Measurements from ENCODE around the gene NAIF1.
"Not testable (repeated sequence)": the region's sequence is repeated elsewhere in the genome, so short reads cannot be mapped to it uniquely, and the experiment has no call there.

NAIF1 gene, protein sequence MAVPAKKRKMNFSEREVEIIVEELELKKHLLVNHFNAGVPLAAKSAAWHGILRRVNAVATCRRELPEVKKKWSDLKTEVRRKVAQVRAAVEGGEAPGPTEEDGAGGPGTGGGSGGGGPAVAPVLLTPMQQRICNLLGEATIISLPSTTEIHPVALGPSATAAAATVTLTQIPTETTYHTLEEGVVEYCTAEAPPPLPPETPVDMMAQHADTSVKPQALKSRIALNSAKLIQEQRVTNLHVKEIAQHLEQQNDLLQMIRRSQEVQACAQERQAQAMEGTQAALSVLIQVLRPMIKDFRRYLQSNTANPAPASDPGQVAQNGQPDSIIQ

DNA sequence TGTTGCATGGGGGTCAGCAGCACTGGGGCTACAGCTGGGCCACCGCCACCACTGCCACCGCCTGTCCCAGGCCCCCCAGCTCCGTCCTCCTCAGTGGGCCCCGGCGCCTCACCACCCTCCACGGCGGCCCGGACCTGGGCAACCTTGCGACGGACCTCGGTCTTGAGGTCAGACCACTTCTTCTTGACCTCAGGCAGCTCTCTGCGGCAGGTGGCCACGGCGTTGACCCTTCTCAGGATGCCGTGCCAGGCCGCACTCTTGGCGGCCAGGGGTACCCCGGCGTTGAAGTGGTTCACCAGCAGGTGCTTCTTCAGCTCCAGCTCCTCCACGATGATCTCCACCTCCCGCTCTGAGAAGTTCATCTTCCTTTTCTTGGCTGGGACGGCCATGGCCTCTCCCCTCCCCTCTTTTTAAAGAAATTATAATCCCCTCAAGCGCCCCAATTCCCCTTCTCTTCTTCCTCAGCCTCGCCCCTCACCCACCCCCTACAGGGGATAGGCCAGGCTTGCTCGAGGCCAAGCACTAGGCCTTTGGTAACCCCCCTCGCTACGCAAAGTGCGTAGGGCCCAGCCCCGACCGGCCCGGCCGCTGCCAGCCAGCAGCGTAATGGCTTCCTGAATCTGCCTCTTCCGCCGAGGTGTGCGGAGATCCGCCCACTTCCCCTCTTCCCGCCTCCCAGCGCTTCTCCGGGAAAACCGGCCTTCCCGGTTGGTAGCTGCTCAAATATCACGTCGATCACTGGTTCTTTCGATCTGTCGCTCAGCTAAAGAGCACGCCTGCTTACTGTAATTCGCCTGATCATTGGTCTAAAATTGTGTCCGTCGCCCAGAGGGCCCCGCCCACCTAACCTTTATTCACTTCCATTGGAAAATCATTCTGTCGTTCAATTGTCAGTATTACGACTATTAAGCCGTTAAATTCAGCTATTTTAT, at the start of gene NAIF1:
TSS of gene NAIF1 (minus strand) at position 608 of the 932 bp plus-strand sequence. CDS start at position 389, 219 bp downstream.
- peak; percentile 98 to 99 for DNase-seq

DNA sequence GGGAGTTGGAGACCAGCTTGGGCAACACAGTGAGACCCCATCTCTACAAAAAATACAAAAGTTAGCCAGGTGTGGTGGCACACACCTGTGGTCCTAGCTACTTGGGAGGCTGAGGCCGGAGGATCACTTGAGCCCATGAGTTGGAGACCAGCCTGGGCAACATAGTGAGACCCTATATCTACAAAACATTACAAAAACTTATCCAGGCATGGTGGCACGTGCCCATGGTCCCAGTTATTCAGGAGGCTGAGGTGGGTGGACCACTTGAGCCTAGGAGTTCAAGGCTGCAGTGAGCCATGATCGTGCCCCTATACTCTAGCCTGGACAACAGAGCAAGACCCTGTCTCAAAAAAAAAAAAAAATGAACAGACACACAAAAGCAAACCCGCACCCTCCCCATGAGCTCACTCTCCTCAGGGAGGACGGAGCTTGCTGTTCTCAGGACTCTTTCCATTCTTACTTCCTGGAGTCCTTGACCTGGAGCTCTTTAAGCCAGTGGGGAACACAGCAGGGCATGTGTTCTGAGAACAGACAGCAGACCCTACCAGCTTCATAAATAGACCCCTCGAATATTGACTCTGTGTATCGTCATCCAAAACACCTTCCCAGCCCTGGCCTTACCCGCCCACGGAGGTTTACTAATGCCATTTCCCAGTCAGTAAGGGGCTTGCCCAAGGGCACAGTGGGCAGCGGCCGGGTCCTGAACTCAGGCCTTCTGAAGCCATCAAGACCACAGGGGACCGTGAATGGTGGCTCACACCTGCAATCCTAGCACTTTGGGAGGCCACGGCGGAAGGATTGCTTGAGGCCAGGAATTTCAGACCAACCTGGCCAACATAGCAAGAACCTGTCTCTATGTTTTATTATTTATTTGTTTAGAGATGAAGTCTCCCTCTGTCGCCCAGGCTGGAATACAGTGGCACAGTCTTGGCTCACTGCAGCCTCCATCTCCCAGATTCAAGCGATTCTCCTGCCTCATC, 49.3 kb upstream of the NAIF1 start:
- no peak for DNase-seq

DNA sequence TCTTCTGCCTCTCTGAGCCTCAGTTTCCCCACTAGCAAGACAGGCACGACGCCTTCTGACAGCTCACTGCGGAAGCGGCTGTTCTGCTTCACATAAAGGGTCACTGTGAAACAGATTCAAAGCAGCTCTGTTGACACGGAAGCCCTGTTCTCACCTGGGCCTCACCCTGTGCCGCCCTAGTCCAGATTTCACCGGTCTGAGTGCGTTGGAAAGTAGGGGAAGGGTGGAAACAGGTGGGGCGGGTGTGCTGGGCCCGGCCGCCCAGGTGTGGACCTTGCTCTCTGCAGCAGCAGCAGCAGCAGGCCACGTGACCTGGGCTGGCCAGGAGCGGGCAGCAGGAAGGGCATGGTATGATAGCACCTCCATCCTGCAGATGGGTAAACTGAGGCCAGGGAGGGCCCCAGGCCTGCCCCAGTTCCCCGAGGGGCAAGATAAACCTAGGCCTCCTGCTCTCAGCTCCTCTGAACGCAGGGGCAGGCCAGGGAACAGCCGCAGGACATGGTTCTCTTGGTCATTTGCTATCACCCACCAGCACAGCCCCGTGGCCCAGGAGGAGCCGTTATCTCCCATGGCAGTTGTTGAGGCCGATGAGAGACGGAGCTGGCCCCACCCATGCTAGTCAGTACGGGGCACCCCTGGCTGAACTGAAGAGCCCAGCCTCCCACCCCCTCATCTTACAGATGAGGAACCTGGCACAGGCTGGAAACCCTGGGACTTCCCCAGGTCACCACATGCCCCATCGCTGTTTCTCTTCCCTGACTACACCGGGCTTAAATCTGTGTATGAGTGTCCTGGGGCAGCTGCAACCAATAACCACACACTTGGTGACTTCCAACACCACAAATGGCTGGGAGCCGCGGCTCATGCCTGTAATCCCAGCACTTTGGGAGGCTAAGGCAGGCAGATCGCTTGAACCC, 48.3 kb upstream of the NAIF1 start:
- peak; percentile 31 to 67 for DNase-seq

GRCh38 chr9:128114326-128115186, 47.4 kb upstream of the NAIF1 start:
- no peak for DNase-seq

GRCh38 chr9:128113526-128114325, 46.6 kb upstream of the NAIF1 start:
- no peak for DNase-seq

DNA sequence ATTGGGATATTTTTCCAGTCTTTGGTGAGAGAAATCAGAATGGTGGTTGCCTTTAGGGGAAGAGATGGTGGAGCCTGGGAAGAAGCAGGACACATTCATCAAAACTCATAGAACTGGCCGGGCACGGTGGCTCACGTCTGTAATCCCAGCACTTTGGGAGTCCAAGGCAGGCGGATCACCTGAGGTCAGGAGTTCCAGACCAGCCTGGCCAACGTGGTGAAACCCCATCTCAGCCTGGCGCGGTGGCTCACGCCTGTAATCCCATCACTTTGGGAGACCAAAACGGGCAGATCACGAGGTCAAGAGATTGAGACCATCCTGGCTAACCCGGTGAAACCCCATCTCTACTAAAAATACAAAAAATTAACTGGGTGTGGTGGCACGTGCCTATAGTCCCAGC, 44.6 kb upstream of the NAIF1 start:
- DNase-seq, result not testable (repeated sequence)

GRCh38 chr9:128109050-128109709, 42.1 kb upstream of the NAIF1 start:
- no peak for DNase-seq

- DNase-seq, result no peak
Measured at GRCh38 chr9:128108269-128109049, 41.3 kb upstream of the NAIF1 start.

DNA sequence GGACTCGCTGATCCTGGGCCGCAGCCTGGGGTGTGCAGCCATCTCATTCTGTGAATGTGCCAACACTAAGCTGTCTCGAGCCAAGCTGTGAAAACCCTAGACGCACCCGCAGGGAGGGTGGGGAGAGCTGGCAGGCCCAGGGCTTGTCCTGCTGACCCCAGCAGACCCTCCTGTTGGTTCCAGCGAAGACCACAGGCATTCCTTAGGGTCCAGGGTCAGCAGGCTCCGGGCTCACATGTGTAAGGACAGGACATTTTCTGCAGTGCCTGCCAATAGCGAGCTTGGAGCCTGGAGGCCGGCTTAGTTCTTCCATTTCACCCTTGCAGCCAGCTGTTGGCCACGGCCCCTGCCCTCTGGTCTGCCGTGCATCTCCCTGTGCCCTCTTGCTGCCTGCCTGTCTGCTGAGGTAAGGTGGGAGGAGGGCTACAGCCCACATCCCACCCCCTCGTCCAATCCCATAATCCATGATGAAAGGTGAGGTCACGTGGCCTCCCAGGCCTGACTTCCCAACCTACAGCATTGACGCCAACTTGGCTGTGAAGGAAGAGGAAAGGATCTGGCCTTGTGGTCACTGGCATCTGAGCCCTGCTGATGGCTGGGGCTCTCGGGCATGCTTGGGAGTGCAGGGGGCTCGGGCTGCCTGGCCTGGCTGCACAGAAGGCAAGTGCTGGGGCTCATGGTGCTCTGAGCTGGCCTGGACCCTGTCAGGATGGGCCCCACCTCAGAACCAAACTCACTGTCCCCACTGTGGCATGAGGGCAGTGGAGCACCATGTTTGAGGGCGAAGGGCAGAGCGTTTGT, 40.5 kb upstream of the NAIF1 start:
- DNase-seq, result no peak

DNA sequence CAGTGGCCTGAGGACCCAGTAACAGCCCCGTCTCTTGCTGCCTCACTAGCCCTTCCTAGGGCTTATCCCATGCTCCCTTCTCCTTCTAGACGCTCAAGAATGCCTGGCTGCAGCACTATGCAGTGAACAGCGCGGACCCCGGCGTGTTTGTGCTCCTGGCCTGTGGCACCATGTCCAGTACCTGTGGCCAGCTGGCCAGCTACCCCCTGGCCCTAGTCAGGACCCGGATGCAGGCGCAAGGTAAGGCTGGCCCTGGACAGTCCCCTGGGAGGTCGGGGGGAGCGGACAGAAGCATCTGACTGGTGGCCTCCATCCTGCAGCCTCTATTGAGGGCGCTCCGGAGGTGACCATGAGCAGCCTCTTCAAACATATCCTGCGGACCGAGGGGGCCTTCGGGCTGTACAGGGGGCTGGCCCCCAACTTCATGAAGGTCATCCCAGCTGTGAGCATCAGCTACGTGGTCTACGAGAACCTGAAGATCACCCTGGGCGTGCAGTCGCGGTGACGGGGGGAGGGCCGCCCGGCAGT, 39.9 kb upstream of the NAIF1 start:
- DNase-seq, result no peak

DNA sequence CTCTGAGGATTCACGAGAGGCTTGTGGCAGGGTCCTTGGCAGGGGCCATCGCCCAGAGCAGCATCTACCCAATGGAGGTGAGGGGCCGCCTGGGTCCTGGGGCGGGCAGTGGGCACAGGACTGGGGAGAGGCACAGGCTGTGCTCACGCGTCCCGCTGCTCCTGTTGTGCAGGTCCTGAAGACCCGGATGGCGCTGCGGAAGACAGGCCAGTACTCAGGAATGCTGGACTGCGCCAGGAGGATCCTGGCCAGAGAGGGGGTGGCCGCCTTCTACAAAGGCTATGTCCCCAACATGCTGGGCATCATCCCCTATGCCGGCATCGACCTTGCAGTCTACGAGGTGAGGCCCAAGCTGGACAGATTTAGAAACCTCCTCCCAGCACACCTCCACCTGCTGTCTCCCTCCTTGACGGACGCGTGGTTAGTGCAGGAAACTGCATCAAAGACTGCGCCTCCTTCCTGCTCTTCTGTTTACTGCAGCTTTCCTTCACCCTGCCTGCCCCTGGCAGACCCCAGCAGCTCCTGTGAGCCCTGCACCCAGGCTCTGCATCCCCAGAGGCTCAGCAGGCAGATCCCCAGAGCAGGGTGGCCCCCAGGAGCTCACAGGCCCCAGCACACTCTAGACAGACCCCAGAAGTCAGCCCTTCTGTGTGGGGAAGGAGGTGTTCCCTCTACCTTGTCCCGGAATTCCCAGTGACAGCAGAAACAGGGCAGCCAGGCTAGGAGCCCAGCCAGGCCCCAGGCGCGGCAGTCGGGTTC, 39.2 kb upstream of the NAIF1 start:
- DNase-seq, result no peak

DNA sequence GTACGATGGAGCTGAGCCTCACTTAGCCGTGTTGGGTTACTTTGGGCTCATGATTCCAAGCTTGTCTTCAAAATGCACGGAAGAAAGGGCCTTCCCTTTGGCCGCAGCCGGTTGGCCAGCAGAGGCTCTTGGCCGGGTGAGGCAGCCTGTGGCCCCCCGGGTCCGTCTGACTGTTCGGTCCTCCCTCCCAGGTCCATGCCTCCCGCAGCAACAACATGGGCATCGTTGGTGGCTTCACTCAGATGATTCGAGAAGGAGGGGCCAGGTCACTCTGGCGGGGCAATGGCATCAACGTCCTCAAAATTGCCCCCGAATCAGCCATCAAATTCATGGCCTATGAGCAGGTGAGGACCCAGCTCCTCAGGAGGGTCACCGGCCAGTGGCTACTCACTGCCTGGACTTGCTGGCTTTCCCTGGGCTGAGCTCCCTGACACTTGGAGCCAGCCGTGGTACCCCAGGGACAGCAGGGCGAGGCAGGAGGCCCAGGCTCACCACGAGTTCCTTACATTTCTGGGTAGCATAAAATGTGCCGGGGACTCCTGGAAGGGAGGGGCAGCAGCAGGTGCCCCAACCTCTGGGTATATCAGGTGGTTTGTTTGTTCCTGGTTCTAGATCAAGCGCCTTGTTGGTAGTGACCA, 38.5 kb upstream of the NAIF1 start:
- DNase-seq, result no peak

DNA sequence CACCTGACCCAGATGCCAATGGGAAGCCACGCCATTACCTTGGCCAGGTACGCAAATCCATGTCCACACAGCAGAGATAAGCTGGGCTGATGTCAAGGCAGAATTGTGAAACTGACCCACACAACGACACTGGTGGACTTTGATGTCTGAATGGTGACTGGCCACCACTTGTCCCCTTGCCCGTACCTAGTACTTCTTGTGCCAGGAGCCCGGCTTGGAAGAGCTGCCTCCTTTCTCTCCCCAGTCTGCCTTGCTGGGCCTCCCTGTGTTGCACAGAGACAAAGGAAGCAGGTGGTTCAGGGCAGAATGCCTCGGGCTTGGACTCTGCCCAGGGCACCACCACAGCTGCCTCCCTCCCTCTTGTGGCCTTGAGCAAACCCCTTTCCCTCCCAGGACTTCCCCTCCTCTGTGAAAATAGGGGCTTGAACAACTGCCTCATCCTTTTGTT, 37.1 kb upstream of the NAIF1 start:
- DNase-seq, result no peak

- DNase-seq, result peak in 1 of 2 donors; percentile 50
Measured at GRCh38 chr9:128103589-128103962, 36.5 kb upstream of the NAIF1 start.

DNA sequence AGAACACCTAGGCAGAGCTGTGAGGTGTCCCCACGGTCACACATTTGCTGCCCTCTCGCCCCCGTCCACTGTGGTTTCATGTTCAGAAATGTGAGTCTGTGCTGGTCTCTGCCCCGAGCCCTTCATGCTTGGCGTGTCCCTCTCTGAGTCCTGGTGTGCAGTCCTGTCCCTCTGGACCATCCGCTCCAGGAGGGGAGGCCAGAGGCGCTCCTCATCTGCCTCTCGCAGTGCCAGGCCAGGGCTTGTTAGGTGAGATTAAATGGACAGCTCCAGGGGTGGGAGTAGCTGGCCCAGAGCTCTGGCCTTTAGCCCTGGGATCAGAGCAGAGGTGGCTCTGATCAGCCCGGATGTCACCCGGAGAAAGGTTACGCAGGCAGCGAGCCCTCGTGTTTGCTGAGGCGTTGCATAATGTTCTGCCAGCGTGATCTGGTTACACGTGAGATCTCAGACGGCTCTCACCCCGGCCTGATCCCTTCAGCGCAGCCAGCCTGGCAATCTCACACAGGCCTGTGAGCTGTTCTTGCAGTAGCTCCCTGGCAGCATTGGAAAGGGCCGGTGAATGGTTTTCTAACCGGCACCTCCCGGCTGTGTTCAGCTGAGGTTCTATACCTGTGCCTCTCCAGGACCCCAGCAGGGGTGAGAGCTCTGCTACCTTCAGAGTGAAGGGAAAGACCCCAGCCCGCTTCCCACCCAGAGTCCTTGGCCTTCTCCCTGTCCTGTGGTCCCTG, 35.9 kb upstream of the NAIF1 start:
- no peak for DNase-seq

Measured in CD4-positive, alpha-beta T cell treated with Interferon alpha-2 for 1 hour (primary cell).